ES-I3 (cell line): ENCODE results near the gene CCDC15.

ENCODE experiments used
- H3K36me3 ChIP-seq: 2 replicates; pipeline ENCODE4 v1.6.1; 2013; ENCODE audit warnings: mild to moderate bottlenecking, low read length, control low read depth, moderate library complexity; ENCODE audit not compliant: insufficient read depth
- H3K4me1 ChIP-seq: 2 replicates; pipeline ENCODE4 v1.6.1; 2013; ENCODE audit warnings: mild to moderate bottlenecking, control low read depth, low read length; ENCODE audit not compliant: insufficient read depth
- H3K9ac ChIP-seq: 2 replicates; pipeline ENCODE4 v1.6.1; 2013; ENCODE audit warnings: low read depth, mild to moderate bottlenecking, low read length, moderate library complexity
- H3K9me3 ChIP-seq: 2 replicates; pipeline ENCODE4 v1.6.1; 2013; ENCODE audit warnings: mild to moderate bottlenecking, low read length, moderate library complexity; ENCODE audit not compliant: control insufficient read depth, insufficient read depth

CCDC15 gene

DNA sequence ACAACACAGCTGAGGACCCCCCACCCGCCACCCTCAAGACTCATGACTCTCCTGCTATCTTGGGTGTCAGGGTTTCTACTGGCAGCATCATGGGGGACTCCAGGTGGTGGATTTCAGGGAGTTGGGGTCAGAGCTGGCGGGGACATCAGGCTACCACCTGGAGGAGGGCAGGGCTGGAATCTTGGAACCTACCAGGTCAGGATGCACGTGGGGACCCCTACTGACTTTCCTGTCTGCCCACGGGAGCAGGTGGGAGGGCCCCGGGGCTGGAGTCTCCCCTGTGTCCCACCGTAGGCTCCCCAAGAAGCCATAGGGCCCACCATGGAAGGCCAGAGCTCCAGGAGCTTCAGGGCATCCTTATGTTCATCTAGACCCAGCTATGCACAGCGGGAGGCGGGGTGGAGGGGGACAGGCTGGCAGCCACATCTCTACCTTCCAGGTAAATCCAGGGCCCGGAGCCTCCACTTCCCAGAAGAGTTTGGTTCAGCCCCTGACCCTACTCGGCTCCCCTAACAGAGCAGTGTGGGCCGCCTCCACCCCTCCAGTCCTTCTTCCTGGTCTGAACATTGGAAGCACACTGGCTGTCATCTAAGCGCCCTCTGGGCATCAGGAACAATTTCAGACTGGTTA lies 119.1 kb downstream of the CCDC15 start:
- H3K9ac ChIP-seq = no peak overlapping the region
- H3K4me1 ChIP-seq = peaks cover 17% of the 10 kb centered on the region; the same call in 1 of the 2 replicates
- no peaks in the 10 kb centered on the region for H3K36me3 ChIP-seq
- H3K9me3 ChIP-seq = no peaks in the 10 kb centered on the region

DNA sequence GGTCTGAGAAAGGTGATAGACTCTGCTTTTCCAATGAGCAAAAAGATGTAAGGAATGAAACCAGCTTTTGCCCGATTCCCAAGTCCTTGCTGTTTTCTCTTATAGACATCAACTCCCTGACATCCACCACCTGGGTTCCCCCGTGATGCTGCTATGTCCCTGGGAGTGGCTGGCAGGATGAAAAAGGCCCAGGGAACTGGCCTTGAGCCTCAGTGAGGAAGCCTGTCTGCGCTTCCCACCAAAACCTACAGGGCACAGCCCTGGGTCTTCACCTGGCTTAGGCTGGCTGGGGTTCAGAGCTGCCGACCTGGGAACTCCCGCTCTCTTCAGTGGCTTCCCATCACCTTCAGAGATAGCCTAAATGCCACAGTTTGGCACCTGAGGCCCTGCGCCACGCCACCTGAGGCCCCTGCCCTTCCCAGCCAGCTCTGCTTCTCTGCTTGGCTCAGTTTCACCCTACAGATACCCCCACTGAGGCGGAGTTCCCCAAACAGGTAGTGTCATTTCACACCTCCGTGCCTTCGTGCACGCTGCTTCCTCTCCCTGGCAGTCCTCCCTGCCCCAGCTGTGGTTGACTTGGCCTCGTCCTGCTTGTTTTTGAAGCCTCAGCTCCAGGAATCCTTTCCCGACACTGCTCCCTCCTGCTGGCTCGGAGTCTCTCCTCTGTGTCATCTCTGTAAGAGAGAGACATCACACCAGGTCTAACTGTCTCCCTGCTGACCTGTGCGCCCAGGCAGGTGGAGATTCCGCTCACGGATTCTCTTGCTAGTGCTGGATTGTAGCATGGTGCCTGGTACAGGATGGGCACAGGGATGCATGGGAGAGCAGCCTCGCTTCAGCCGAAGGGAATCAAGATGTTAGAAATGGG lies 119.8 kb downstream of the CCDC15 start:
- no peaks in the 10 kb centered on the region for H3K9me3 ChIP-seq
- H3K36me3 ChIP-seq = no peaks in the 10 kb centered on the region
- H3K9ac ChIP-seq = no peak overlapping the region
- peaks cover 17% of the 10 kb centered on the region; the same call in 1 of the 2 replicates for H3K4me1 ChIP-seq

DNA sequence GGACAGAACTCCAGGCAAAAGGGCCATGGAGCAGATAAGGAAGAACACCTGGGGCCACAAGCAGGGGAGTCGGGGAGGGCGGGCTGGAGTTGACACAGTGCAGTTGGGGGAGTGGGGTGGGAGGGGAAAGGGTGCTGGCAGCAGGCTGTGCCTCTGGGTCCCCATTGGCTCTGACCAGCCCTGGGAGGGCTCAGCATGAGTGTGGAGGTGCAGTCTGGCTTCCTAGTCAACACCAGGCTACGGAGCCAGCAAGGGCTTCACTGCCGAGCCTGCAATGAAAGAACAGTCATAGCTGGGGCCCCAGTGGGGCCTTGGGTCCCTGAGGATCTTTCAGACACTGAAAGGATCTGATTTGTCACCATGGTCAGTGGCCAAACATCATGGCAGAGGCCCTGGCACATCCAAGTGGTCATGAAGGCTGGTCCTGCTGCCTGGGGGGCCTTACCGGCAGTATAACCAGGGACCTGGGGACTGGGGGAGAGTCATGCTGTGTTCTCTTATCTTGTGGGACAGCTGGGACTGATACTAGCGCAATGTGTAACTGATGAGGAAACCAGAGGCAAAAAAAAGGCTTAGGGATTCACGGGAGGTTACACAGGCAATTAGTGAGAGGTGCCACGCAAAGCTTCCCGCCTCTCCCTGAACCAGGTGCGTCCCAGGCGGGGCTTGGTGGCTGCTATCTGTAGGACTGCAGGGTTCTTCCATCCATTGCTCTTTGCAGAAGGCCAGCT lies 120.7 kb downstream of the CCDC15 start:
- Histone ChIP-seq H3K4me1 (peaks cover 17% of the 10 kb centered on the region; the same call in 1 of the 2 replicates), H3K9me3 (no peaks in the 10 kb centered on the region), H3K36me3 (no peaks in the 10 kb centered on the region), H3K9ac (no peak overlapping the region)

DNA sequence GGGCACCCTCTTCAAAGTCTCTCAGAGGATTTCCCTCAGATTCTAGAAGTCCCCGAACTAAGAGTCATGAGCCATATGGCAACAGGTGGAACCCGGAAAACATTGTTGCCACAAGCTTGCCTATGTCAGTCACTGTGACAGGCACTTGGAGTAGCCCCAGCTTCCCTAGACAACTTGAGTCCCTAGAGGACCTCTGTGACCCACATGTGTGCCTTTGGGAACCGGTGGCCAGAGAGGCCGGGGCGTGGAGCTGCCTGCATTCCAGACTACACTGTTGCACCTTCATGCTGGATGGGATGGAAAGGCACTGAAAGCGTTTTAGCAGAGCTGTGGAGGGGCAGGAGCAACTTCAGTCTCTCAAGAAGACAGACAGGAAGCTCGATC lies 121.2 kb downstream of the CCDC15 start:
- H3K9ac ChIP-seq = no peak overlapping the region
- no peaks in the 10 kb centered on the region for H3K36me3 ChIP-seq
- H3K4me1 ChIP-seq = peaks cover 17% of the 10 kb centered on the region; the same call in 1 of the 2 replicates
- no peaks in the 10 kb centered on the region for H3K9me3 ChIP-seq

DNA sequence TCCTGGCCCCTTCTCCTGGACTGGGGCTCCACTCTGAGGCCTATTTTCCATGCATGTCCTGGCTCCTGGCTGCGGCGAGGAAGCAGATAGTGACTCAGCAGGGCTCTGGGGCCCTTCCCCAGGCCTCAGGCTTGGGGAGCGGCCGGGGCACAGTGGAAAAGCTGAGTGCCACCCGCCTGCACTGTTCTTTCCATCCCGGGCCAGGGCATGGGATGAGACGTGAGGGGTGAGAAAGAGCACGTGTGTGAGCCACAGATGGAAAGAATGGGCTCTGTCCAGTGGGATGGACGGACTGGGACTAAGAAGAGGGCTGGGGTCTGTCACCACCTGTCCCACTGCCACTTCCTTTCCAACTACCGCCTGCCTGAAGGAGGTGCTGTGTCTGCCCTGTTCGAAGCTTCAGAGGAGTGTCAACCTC lies 121.9 kb downstream of the CCDC15 start:
- Histone ChIP-seq H3K9ac (no peak overlapping the region), H3K4me1 (peaks cover 13% of the 10 kb centered on the region; the same call in 1 of the 2 replicates), H3K36me3 (no peaks in the 10 kb centered on the region), H3K9me3 (no peaks in the 10 kb centered on the region)

DNA sequence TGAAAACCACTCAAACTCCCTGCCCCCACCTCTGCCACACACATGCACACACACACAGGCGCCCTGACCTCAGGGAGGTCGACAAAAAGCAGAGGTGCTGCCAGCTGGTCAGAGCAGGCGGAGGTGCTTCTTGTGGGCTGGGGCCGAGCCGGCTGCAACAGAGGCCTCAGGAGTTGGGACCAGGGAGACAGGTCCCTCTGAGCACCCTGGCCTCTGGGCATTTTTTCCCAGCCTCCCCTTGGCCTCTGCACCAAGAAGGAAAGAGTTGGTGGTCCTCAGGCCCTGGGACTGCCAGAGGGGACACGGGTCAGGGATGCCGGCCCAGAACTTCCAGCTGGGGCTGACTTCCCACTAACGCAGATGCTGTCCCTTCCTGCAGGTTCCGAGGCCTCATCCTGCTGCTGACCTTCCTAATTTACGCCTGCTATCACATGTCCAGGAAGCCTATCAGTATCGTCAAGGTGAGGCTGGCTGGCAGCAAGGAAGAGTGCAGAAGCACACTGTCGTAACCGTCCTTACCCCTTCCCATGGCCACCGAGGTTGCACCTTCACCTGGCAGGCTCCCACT lies 122.5 kb downstream of the CCDC15 start:
- Histone ChIP-seq H3K36me3 (no peaks in the 10 kb centered on the region), H3K4me1 (peaks cover 8% of the 10 kb centered on the region; the same call in 1 of the 2 replicates)

DNA sequence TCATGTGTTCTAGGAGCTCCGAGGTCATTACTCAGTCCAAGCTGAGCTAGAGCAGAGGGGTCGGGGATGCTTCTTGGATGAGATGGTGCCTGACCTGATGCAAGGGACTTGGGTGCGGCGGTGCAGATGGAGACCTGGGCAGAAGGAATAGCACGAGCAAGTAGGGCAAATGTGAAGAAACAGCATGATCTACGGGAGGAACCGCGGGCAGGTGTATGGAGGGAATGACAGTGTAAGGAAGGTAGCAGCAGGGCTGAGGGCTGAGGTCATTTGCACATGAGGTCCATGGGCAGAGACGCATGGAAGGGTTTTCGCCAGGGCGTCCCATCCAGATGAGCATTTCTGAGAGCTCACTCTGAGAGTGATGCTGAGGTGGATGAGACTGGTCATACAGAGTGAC lies 124.0 kb downstream of the CCDC15 start:
- H3K9me3 ChIP-seq = no peaks in the 10 kb centered on the region
- H3K36me3 ChIP-seq = no peaks in the 10 kb centered on the region
- no peak overlapping the region for H3K9ac ChIP-seq
- peaks cover 8% of the 10 kb centered on the region; the same call in 1 of the 2 replicates for H3K4me1 ChIP-seq

More for the DNA sequence above, 122.5 kb downstream of the CCDC15 start:
- Histone ChIP-seq H3K9me3 (no peaks in the 10 kb centered on the region), H3K9ac (no peak overlapping the region)

DNA sequence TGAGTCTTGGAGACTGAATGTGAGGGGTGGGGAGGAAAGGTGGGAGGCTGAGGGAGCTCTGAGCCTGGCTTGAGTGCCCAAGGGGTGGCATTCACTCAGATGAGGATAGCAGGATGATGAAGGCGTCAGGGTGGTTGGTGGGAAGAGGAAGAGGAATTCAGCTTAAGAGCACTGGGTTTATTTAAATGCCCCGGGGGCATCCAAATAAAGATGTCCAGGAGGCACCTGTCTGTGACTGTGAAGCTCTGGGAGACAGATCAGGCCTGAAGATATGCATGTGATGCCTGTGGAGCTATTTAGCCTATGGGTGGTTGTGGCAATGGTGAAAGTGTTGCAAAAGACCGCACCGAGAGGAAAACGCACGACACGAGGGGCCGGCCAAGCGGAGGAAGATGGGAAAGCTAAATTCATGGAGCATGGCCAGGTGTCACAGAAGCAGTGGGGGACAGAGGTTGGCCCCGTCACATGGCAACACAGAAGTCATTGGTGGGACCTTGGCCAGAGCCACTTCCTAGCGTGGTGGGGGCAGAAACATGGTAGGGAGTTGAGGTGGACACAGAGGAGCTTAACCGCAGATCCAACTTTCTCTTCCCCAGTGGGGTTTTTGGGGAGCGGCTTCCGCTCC lies 124.6 kb downstream of the CCDC15 start:
- Histone ChIP-seq H3K36me3 (no peaks in the 10 kb centered on the region), H3K9ac (no peak overlapping the region), H3K4me1 (peaks cover 8% of the 10 kb centered on the region; the same call in 1 of the 2 replicates), H3K9me3 (no peaks in the 10 kb centered on the region)

DNA sequence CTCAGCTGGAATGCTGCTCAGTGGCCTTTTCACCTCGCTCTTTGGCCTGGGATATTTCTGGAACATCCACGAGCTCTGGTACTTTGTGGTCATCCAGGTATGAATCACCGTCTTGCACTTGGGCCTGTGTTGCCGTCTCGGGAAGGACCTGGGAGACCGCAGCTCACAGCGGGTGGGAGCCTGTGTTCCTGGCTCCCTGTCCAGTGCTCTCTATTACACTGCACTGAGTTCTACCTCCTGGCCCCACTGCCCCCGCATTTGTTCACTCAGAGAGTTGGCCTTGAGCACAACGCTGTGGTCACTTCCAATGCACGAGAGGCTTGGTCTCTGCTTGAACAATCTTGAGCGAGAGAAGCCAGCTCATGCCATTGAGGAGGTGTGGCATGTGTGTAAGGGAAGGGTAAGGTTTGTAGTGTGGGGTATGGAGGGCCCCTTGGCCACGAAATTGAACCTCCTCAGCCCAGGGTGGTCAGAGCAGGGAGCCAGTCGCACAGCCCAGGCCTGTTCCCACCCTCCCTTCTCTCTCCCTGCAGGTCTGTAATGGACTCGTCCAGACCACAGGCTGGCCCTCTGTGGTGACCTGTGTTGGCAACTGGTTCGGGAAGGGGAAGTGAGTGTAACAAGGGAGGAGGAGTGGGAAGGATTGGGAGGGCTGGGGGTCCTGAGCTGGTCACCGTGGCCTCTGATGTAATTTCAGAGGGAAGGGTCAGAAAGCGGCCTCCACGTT lies 125.3 kb downstream of the CCDC15 start:
- H3K9me3 ChIP-seq = no peaks in the 10 kb centered on the region
- no peak overlapping the region for H3K9ac ChIP-seq
- peaks cover 8% of the 10 kb centered on the region; the same call in 1 of the 2 replicates for H3K4me1 ChIP-seq
- H3K36me3 ChIP-seq = no peaks in the 10 kb centered on the region

DNA sequence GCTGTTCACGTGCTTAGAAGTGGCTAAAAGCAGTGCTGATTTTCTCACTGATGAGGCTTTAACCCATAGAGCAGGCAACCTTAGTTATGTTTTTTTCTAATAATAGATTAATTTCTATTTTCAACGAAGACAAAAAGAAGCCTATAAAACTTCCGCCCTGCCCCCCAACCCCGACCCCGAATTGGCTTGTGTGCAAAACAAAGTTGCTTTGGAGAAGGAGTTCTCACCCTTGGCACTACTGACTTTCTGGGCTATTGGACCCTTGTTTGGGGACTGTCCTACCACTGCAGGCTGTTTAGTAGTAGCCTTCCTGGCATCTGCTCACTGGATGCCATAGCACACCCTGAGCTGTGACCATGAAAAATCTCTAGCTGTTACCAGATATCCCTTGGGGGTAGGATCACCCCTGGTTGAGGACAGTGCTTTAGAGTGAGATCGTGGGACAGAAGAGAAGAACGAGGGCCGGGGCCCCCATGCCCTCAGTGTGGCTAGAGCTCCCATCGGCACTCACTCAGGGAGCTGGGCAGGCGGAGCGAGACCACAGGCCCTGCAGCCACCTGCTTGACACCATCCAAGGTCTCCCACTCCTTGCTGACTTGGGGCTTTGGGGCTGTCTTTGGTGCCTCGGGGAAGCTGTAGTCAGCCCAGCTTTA lies 126.0 kb downstream of the CCDC15 start:
- no peaks in the 10 kb centered on the region for H3K36me3 ChIP-seq
- H3K9ac ChIP-seq = no peak overlapping the region
- peaks cover 8% of the 10 kb centered on the region; the same call in 1 of the 2 replicates for H3K4me1 ChIP-seq
- H3K9me3 ChIP-seq = no peaks in the 10 kb centered on the region

DNA sequence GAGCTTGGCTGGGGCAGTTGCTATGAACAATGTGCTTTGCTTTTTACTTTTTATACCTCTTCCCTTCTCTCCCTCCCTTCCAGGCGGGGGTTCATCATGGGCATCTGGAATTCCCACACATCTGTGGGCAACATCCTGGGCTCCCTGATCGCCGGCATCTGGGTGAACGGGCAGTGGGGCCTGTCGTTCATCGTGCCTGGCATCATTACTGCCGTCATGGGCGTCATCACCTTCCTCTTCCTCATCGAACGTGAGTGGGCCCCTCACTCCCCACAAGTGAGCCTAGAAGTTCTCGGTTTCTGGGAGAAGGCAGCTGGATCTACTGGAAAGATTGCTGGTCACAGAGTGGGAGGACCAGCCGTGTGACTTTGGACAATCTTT lies 126.5 kb downstream of the CCDC15 start:
- H3K36me3 ChIP-seq = no peaks in the 10 kb centered on the region
- H3K9me3 ChIP-seq = no peaks in the 10 kb centered on the region
- no peak overlapping the region for H3K9ac ChIP-seq
- H3K4me1 ChIP-seq = peaks cover 8% of the 10 kb centered on the region; the same call in 1 of the 2 replicates

DNA sequence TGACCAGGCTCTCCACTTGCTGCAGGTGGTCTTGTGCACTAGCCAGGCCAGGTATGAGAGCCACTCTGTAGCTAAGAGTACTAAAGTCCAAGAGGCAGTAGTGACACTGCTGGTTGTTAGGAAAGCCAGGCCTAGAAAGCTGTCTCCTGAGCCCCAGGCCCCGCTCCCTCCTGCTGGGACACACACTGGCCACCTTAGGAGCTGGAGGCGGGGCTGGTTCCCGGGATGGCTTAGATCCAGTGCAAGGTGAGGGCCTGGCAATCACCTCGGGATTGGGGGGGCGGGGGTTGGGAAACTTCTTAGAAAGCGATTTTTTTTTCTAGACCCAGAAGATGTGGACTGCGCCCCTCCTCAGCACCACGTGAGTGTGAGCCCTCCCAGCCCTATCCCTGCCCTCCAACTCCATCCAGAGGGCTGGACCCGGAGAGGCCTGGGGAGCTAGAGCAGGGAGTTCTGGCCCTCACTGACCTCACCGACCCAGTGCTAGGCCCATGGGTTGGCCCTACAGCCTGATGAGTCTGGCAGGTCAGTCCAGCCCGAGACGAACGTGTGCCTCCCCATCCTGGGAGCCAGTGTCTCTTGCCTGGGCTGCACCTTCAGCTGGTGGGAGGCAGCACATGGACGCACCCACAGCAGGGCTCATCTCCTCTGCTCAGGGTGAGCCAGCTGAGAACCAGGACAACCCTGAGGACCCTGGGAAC lies 127.2 kb downstream of the CCDC15 start:
- Histone ChIP-seq H3K9me3 (no peaks in the 10 kb centered on the region), H3K4me1 (peaks cover under 1% of the 10 kb centered on the region; the same call in 1 of the 2 replicates), H3K36me3 (no peaks in the 10 kb centered on the region), H3K9ac (no peak overlapping the region)
